Measurements from ENCODE around the gene CAPN13. TPM values are rescaled to one million over a fixed set of nuclear protein-coding genes. Genes with fewer than 3 reads are reported as not detected.

CAPN13 gene
- total RNA-seq, 1 experiment from 2014 or later, result not detected

DNA sequence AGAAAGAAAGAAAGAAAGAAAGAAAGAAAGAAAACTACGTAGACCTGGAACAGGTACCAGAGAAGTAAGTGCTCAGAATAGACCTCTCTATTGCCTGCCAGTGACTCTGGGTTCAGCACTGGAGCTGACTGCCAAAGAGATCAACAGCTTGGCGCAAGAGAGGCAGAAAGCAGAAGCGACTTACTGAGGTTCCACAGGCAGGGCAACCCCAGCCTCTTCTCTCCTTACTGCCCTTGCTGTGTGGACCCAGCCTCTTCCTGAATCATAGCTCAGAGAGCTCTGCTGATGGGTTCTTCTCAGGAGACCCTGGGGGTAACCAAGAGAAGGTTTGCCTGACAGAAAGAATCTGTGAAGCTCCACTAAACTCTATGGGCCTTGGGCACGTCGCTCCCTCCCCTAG lies 7.1 kb downstream of the CAPN13 start:
- TF ChIP-seq SIN3A (IDR thresholded peaks at IDR 0.05; ENCODE audit: borderline replicate concordance, insufficient read depth, low read depth, low read length) (no peak), POLR2AphosphoS5 (IDR thresholded peaks at IDR 0.05; ENCODE audit: low read depth, low read length) (no peak), REST (IDR thresholded peaks at IDR 0.05; ENCODE audit: insufficient read depth in 1 of 2, low read depth in 2 of 2, low read length in 1 of 2) (no peak), TCF7L2 (IDR thresholded peaks at IDR 0.05; ENCODE audit: low read depth, low read length) (no peak)
- TF ChIP-seq, protein P1, sequence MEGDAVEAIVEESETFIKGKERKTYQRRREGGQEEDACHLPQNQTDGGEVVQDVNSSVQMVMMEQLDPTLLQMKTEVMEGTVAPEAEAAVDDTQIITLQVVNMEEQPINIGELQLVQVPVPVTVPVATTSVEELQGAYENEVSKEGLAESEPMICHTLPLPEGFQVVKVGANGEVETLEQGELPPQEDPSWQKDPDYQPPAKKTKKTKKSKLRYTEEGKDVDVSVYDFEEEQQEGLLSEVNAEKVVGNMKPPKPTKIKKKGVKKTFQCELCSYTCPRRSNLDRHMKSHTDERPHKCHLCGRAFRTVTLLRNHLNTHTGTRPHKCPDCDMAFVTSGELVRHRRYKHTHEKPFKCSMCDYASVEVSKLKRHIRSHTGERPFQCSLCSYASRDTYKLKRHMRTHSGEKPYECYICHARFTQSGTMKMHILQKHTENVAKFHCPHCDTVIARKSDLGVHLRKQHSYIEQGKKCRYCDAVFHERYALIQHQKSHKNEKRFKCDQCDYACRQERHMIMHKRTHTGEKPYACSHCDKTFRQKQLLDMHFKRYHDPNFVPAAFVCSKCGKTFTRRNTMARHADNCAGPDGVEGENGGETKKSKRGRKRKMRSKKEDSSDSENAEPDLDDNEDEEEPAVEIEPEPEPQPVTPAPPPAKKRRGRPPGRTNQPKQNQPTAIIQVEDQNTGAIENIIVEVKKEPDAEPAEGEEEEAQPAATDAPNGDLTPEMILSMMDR (IDR thresholded peaks at IDR 0.05), result no peak
- Histone ChIP-seq H3K4me3 (ENCODE audit: low read depth in 2 of 2, low read length in 2 of 2) (no peak overlapping the region), H3K4me1 (ENCODE audit: control insufficient read depth, insufficient read depth, low read length) (no peaks in the 10 kb centered on the region), H3K27me3 (ENCODE audit: control insufficient read depth, insufficient read depth, low read length) (peaks cover 7% of the 10 kb centered on the region), H3K27ac (ENCODE audit: low read length) (no peak overlapping the region), H3K36me3 (ENCODE audit: control insufficient read depth, insufficient read depth, low read length) (no peaks in the 10 kb centered on the region), H3K9me3 (ENCODE audit: control insufficient read depth, insufficient read depth, low read depth, low read length) (no peaks in the 10 kb centered on the region)
- intact Hi-C loops (cut with micrococcal nuclease; ENCODE audit: unreplicated experiment) (no loop called here), in situ Hi-C loops (cut with HindIII; ENCODE audit: low pct_unique_long_range_greater_than_20kb, low sequenced_read_pairs) (no loop called here)
- ATAC-seq (no peak), DNase-seq (ENCODE audit: low read depth, low spot score) (no peak)
- ChIA-PET CTCF (no interaction called here), POLR2A (no interaction called here)
- BruUV-seq (replicated peaks), result no TSS peak

DNA sequence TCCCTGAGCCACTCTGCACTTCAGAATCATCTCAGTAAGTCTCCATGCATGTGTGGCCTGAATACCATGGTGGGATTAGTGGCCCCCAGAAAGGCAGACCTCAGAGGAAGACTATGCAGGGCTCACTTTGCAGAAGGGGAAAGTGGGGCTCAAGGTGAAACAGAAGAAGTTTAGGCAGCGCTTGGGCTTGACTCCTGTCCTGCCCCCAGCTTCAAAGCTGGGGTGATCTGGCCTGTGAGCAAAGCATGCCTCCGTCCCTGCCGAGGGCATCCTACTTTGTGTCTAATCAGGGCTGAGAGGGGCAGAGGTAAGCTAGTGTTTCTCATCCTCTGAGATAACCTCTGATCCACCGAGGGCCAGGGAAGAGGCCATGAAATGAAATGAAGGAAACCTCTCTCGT lies 7.9 kb downstream of the CAPN13 start:
- intact Hi-C loops (cut with micrococcal nuclease; ENCODE audit: unreplicated experiment), result no loop called here

More for the DNA sequence above, 7.9 kb downstream of the CAPN13 start:
- BruUV-seq (replicated peaks), result no TSS peak
- H3K4me3 ChIP-seq (ENCODE audit: low read depth in 2 of 2, low read length in 2 of 2), result no peak overlapping the region
- CTCF ChIA-PET, result no interaction called here
- DNase-seq (ENCODE audit: low read depth, low spot score) (no peak), ATAC-seq (no peak)
- H3K27me3 ChIP-seq (ENCODE audit: control insufficient read depth, insufficient read depth, low read length), result peaks cover 7% of the 10 kb centered on the region
- H3K36me3 ChIP-seq (ENCODE audit: control insufficient read depth, insufficient read depth, low read length), result no peaks in the 10 kb centered on the region
- no peaks in the 10 kb centered on the region for H3K9me3 ChIP-seq (ENCODE audit: control insufficient read depth, insufficient read depth, low read depth, low read length)
- POLR2A ChIA-PET, result no interaction called here
- TF ChIP-seq TCF7L2 (IDR thresholded peaks at IDR 0.05; ENCODE audit: low read depth, low read length) (no peak), SIN3A (IDR thresholded peaks at IDR 0.05; ENCODE audit: borderline replicate concordance, insufficient read depth, low read depth, low read length) (no peak), POLR2AphosphoS5 (IDR thresholded peaks at IDR 0.05; ENCODE audit: low read depth, low read length) (no peak), REST (IDR thresholded peaks at IDR 0.05; ENCODE audit: insufficient read depth in 1 of 2, low read depth in 2 of 2, low read length in 1 of 2) (no peak)
- TF ChIP-seq, protein P1 (IDR thresholded peaks at IDR 0.05), result no peak
- no peak overlapping the region for H3K27ac ChIP-seq (ENCODE audit: low read length)
- in situ Hi-C loops (cut with HindIII; ENCODE audit: low pct_unique_long_range_greater_than_20kb, low sequenced_read_pairs), result no loop called here
- no peaks in the 10 kb centered on the region for H3K4me1 ChIP-seq (ENCODE audit: control insufficient read depth, insufficient read depth, low read length)
